ENCODE results near the gene ANKRD61. TPM values are rescaled to one million over a fixed set of nuclear protein-coding genes. Genes with fewer than 3 reads are reported as not detected.
"Not testable (repeated sequence)": the region's sequence is repeated elsewhere in the genome, so short reads cannot be mapped to it uniquely, and the experiment has no call there.

ANKRD61 gene
- total RNA-seq = not detected
- long read RNA-seq = 0 reads

DNA sequence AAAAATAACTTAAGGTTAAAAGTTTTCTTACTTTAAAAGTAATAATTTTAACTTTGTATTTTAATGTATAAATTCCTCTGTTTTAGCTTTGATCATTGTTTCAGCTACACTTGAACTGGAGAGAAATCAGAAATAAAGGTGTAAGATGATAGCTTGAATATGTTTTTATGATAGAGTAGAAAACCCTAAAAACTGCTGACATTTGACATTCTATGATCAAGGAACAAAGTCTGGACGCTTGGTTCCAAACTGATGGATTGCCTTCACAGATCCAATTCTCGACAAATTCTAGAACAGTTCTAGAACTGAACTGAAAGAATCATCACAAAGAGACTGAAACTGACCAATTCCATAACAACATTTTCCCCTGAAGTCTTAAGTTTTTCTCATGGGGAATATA is at the start of gene ANKRD61:
Gene ANKRD61 (plus strand): TSS at position 389 of the 400 bp plus-strand sequence. CDS start 0 bp downstream, at position 389.
- Histone ChIP-seq H3K27me3 (ENCODE audit: low read depth) (no peaks in the 10 kb centered on the region), H3K4me3 (no peak within 1 kb of the TSS), H3K36me3 (peaks cover 98% of the 10 kb centered on the region), H3K27ac (no peak within 1 kb of the TSS), H3K9me3 (no peaks in the 10 kb centered on the region), H3K4me1 (peaks cover 6% of the 10 kb centered on the region)
- intact Hi-C loops (cut with DNase I) = no loop called here
- TF ChIP-seq, protein P1, sequence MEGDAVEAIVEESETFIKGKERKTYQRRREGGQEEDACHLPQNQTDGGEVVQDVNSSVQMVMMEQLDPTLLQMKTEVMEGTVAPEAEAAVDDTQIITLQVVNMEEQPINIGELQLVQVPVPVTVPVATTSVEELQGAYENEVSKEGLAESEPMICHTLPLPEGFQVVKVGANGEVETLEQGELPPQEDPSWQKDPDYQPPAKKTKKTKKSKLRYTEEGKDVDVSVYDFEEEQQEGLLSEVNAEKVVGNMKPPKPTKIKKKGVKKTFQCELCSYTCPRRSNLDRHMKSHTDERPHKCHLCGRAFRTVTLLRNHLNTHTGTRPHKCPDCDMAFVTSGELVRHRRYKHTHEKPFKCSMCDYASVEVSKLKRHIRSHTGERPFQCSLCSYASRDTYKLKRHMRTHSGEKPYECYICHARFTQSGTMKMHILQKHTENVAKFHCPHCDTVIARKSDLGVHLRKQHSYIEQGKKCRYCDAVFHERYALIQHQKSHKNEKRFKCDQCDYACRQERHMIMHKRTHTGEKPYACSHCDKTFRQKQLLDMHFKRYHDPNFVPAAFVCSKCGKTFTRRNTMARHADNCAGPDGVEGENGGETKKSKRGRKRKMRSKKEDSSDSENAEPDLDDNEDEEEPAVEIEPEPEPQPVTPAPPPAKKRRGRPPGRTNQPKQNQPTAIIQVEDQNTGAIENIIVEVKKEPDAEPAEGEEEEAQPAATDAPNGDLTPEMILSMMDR (IDR thresholded peaks at IDR 0.05) = no peak
- DNase-seq (no peak), ATAC-seq (no peak)

DNA sequence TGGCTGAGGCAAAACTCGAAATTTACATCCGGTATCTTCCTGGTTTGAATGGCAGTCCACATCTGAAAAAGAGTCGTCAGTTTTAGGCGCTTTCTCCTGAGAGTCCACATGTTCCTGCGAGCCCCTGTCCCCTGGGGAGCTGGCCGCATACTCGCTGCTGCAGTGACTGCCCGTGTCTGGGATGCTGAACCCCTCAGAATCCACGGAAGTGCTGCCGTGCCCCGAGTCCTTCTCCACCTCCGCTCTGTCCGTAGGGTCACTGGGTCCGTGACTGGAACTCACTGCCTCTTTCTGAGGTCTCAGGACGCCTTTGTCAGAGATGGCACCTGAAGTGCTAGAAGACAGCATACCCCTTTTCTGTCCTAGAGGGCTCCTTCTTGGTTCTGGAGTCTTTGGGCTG is 44.1 kb upstream of the ANKRD61 start:
- H3K4me1 ChIP-seq; H3K27ac ChIP-seq; intact Hi-C loops (cut with DNase I); H3K27me3 ChIP-seq (ENCODE audit: low read depth); H3K9me3 ChIP-seq; ATAC-seq; H3K4me3 ChIP-seq; DNase-seq: not testable (repeated sequence)
- peaks cover 48% of the 10 kb centered on the region for H3K36me3 ChIP-seq

DNA sequence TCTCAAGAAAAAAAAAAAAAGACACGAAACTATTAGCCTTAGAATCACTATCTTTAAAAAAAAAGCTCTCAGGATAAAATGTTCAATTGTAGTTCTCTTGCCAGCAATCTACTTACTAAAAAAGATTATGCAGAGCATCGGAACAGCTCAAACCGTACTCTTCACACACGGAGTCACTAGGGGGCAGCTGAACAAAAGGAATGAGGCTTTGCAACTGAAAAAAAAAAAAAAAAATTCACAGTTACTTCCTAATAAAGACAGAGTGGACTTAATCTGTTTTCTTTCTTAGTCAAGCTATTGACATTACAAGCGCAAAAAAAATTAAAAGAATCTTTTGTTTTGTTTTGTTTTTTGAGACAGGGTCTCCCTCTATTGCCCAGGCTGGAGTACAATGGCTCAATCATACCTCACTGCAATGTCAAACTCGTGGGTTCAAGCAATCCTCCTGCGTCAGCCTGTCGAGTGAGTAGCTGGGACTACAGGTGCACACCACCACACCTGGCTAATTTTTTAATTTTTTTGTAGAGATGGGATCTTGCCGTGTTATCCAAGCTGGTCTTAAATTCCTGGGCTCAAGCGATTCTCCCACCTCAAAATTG is 33.9 kb upstream of the ANKRD61 start:
- H3K36me3 ChIP-seq = peaks cover 87% of the 10 kb centered on the region

DNA sequence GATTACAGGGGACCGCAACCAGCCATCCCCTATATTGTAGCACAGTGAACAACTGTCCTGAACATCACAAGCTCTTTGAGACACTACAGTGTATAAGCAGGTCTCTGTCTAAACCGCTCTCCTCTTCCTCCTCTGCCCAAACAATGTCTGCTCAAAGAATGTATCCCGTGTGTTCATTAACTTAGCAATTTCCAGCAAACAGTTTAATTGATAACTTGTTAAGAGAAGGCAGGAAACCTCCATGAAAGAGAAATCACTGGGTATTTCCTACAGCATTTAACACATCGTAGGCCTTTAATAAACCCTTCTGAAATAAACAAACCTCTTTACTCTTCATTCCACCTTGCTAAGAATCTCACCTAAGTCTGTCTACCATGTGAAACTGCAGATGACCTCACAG is 23.8 kb upstream of the ANKRD61 start:
- TF ChIP-seq, protein P1 (IDR thresholded peaks at IDR 0.05) = no peak
- Histone ChIP-seq H3K36me3 (peaks cover 33% of the 10 kb centered on the region), H3K27ac (no peak overlapping the region), H3K9me3 (no peaks in the 10 kb centered on the region), H3K4me1 (peaks cover 37% of the 10 kb centered on the region), H3K27me3 (ENCODE audit: low read depth) (no peaks in the 10 kb centered on the region), H3K4me3 (no peak overlapping the region)
- DNase-seq = no peak
- no peak for ATAC-seq
- intact Hi-C loops (cut with DNase I) = no loop called here

More for the DNA sequence above, 33.9 kb upstream of the ANKRD61 start:
- no peaks in the 10 kb centered on the region for H3K9me3 ChIP-seq
- peak; percentile 76 to 81 for ATAC-seq
- H3K27me3 ChIP-seq (ENCODE audit: low read depth) = no peaks in the 10 kb centered on the region
- DNase-seq = no peak
- H3K4me1 ChIP-seq = no peaks in the 10 kb centered on the region
- H3K27ac ChIP-seq = no peak overlapping the region
- TF ChIP-seq, protein P1 (IDR thresholded peaks at IDR 0.05) = peak; percentile 61
- intact Hi-C loops (cut with DNase I) = no loop called here
- H3K4me3 ChIP-seq = no peak overlapping the region

DNA sequence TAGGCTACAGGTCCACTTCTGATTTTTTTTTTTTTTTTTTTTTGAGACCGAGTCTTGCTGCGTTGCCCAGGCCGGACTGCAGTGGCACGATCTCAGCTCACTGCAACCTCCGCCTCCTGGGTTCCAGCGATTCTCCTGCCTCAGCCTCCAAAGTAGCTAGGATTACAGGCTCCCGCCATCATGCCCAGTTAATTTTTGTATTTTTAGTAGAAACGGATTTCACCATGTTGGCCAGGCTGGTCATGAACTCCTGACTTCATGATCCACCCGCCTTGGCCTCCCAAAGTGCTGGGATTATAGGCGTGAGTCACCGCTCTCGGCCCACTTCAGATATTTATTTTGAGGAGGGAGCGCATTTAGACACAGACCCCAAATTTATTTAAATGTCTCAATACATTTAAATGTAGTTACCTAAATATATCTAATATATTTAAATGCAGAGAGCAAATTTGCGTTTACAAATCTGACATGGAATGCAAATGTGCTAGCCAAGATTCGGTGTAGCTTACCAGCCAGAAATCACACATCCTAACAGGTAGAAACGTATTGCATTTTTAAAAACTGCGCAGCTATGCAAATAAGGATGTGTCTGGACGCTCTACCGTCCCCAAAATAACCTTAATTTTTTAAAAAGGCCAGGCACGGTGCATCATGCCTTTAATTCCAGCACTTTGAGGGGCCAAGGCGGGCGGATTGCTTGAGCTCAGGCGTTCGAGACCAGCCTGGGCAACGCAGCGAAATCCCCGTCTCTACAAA is 23.2 kb upstream of the ANKRD61 start:
- H3K9me3 ChIP-seq; H3K27me3 ChIP-seq (ENCODE audit: low read depth); DNase-seq; intact Hi-C loops (cut with DNase I); ATAC-seq: not testable (repeated sequence)
- H3K27ac ChIP-seq = peak overlapping the region; percentile 96
- peaks cover 27% of the 10 kb centered on the region for H3K36me3 ChIP-seq
- H3K4me3 ChIP-seq = peak overlapping the region; percentile 83
- H3K4me1 ChIP-seq = peaks cover 37% of the 10 kb centered on the region

DNA sequence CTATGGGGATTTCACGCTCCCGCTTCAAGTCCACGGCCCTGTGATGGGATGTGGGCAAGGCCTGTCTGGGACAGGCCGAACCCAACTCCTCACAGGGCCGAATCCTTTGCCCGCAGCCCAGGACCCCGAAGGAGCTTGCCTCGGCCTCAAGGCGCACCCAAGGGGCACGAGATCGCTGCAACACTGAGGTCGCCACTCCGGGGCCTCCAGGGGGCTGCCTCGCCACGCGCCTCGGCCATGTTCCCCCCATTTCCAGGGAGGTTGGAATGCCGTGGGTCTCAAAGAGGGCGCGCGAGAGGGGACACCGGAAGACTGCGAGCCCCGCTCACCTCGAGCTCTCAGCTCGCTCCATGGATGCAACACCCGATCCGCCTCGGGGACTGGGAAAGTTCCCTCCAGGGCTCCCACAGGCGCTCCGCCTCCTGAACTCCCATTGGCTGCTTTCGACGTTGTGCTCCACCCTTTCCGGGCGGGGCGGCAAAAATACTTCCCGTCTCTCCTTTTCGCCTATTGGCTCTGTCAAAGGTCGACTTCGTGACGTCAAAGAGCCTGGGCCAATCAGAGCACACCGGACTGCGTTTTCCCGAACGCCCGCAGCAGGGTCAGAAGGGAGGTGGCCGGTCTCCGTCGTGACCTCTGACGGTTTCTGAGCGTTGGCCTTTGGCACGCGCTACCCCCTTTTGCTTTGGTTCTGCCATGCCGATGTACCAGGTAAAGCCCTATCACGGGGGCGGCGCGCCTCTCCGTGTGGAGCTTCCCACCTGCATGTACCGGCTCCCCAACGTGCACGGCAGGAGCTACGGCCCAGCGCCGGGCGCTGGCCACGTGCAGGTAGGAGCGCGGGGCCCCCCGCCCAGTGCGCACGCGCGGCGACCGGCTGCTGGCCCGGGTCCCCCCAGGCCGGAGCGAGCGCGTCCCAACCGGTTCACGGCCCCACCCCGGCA is 22.2 kb upstream of the ANKRD61 start, which contains the start of the genes AIMP2 and PMS2:
Gene AIMP2 (plus strand): TSS at position 605 of the 944 bp plus-strand sequence. CDS start 92 bp downstream, at position 697.
Gene PMS2 (minus strand): TSS at position 382 of the 944 bp plus-strand sequence. CDS start 30 bp downstream, at position 352.
- Histone ChIP-seq H3K27ac (peak within 1 kb of the TSS; percentile 96), H3K36me3 (peaks cover 27% of the 10 kb centered on the region), H3K4me3 (peak within 1 kb of the TSS; percentile 83), H3K27me3 (ENCODE audit: low read depth) (no peaks in the 10 kb centered on the region), H3K4me1 (peaks cover 37% of the 10 kb centered on the region), H3K9me3 (no peaks in the 10 kb centered on the region)
- ATAC-seq (peak; percentile 97), DNase-seq (peak; percentile 98)
- TF ChIP-seq, protein P1 (IDR thresholded peaks at IDR 0.05) = no peak
- intact Hi-C loops (cut with DNase I) = no loop called here

DNA sequence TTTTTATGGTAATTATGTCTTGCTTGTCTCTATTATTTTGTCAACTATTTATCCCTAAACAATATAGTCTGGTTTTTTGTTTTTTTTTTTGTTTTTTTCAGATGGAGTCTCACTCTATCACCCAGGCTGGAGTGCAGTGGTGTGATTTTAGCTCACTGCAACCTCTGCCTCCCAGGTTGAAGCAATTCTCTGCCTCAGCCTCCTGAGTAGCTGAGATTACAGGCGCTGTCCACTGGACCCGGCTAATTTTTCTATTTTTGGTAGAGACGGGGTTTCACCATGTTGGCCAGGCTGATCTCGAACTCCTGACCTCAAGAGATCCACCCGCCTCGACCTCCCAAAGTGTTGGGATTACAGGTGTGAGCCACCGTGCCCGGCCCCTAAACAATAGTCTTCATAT is 20.8 kb upstream of the ANKRD61 start:
- H3K27me3 ChIP-seq (ENCODE audit: low read depth); DNase-seq; H3K4me3 ChIP-seq; H3K9me3 ChIP-seq; ATAC-seq; intact Hi-C loops (cut with DNase I): not testable (repeated sequence)
- peaks cover 18% of the 10 kb centered on the region for H3K36me3 ChIP-seq
- peaks cover 42% of the 10 kb centered on the region for H3K4me1 ChIP-seq
- H3K27ac ChIP-seq = peak overlapping the region; percentile 96
